ENCODE measurements around the gene ST6GALNAC4. TPM values are rescaled to one million over a fixed set of nuclear protein-coding genes. Genes with fewer than 3 reads are reported as not detected.

Gene ST6GALNAC4
- total and polyA plus RNA-seq, 10 of the 15 experiments (the other 5 are each of a cell fraction or from before 2014, with no cell fraction given) = 4.2 to 63.2 (median 35.2) TPM

DNA sequence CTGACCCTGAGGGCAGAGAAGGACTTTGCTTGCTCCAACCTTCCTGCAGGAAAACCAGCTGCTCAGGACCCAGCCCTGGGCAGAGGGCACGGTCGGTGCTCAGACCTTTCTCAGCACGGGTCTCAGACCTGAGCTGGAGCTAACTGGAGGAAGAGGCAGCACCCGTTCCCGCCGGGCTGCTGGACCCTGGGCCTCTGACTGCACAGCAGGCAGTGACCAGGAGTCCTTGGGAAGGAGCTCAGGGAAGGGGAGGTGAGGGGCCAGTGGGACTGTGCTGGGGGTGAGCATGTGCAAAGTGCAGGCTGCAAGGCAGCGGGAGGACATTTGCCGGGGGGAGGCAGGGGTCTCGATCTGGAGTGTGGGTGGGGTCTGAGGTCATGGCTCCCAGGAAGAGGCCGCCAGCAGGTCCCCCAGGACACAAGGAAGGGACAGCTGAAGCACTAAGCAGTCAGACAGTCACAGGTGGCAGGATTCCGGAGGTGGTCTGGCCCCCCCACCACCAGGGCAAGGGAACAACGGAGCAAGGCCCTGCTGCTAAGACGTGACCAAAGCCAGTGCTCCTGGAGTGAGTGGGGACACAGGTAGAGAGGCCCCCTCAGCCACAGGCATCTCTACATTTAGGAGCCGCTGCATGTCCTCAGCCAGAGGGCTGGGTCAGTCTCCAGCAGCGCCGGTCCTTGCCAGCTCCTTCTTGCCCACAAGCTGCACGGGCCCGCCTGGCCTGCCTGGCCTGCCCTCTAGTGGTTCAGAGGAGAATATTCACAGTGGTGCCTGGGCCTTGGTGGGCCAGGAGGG lies 25.6 kb upstream of the ST6GALNAC4 start (continued):
- TF ChIP-seq, protein P1, sequence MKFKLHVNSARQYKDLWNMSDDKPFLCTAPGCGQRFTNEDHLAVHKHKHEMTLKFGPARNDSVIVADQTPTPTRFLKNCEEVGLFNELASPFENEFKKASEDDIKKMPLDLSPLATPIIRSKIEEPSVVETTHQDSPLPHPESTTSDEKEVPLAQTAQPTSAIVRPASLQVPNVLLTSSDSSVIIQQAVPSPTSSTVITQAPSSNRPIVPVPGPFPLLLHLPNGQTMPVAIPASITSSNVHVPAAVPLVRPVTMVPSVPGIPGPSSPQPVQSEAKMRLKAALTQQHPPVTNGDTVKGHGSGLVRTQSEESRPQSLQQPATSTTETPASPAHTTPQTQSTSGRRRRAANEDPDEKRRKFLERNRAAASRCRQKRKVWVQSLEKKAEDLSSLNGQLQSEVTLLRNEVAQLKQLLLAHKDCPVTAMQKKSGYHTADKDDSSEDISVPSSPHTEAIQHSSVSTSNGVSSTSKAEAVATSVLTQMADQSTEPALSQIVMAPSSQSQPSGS (IDR thresholded peaks at IDR 0.05; ENCODE audit: low read length) = no peak
- no peak for TF ChIP-seq MTA2 (IDR thresholded peaks at IDR 0.05; ENCODE audit: low read depth)
- no peak for TF ChIP-seq MYC (IDR thresholded peaks at IDR 0.05; ENCODE audit: insufficient read depth, insufficient read length, insufficient replicate concordance, low read length, severe bottlenecking)
- no peak for TF ChIP-seq JUND (IDR thresholded peaks at IDR 0.05; ENCODE audit: low read depth, low read length)
- no peak for TF ChIP-seq POLR2AphosphoS5 (IDR thresholded peaks at IDR 0.05; ENCODE audit: low read length)
- TF ChIP-seq YY1 (IDR thresholded peaks at IDR 0.05; ENCODE audit: low read depth, low read length) = no peak
- TF ChIP-seq SMAD5 (IDR thresholded peaks at IDR 0.05; ENCODE audit: low read depth) = no peak
- TF ChIP-seq, protein P2, sequence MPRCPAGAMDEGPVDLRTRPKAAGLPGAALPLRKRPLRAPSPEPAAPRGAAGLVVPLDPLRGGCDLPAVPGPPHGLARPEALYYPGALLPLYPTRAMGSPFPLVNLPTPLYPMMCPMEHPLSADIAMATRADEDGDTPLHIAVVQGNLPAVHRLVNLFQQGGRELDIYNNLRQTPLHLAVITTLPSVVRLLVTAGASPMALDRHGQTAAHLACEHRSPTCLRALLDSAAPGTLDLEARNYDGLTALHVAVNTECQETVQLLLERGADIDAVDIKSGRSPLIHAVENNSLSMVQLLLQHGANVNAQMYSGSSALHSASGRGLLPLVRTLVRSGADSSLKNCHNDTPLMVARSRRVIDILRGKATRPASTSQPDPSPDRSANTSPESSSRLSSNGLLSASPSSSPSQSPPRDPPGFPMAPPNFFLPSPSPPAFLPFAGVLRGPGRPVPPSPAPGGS (IDR thresholded peaks at IDR 0.05; ENCODE audit: borderline replicate concordance, insufficient read depth, low read depth, low read length, poor library complexity, severe bottlenecking) = no peak
- no peak for TF ChIP-seq BRCA1 (IDR thresholded peaks at IDR 0.05; ENCODE audit: low read depth, low read length)
- no peak for TF ChIP-seq FOXM1 (IDR thresholded peaks at IDR 0.05; ENCODE audit: low read depth, low read length)
- TF ChIP-seq BHLHE40 (IDR thresholded peaks at IDR 0.05; ENCODE audit: borderline replicate concordance in 1 of 2, low read depth in 2 of 2, low read length in 1 of 2) = peak; percentile 57 to 78; a peak in 2 of 4 replicates
- peak; percentile 54 for TF ChIP-seq RAD21 (IDR thresholded peaks at IDR 0.05; ENCODE audit: insufficient read depth, low read depth, low read length)
- TF ChIP-seq, protein P3, sequence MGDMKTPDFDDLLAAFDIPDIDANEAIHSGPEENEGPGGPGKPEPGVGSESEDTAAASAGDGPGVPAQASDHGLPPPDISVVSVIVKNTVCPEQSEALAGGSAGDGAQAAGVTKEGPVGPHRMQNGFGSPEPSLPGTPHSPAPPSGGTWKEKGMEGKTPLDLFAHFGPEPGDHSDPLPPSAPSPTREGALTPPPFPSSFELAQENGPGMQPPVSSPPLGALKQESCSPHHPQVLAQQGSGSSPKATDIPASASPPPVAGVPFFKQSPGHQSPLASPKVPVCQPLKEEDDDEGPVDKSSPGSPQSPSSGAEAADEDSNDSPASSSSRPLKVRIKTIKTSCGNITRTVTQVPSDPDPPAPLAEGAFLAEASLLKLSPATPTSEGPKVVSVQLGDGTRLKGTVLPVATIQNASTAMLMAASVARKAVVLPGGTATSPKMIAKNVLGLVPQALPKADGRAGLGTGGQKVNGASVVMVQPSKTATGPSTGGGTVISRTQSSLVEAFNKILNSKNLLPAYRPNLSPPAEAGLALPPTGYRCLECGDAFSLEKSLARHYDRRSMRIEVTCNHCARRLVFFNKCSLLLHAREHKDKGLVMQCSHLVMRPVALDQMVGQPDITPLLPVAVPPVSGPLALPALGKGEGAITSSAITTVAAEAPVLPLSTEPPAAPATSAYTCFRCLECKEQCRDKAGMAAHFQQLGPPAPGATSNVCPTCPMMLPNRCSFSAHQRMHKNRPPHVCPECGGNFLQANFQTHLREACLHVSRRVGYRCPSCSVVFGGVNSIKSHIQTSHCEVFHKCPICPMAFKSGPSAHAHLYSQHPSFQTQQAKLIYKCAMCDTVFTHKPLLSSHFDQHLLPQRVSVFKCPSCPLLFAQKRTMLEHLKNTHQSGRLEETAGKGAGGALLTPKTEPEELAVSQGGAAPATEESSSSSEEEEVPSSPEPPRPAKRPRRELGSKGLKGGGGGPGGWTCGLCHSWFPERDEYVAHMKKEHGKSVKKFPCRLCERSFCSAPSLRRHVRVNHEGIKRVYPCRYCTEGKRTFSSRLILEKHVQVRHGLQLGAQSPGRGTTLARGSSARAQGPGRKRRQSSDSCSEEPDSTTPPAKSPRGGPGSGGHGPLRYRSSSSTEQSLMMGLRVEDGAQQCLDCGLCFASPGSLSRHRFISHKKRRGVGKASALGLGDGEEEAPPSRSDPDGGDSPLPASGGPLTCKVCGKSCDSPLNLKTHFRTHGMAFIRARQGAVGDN (IDR thresholded peaks at IDR 0.05) = no peak
- no peak for TF ChIP-seq NFXL1 (IDR thresholded peaks at IDR 0.05; ENCODE audit: borderline replicate concordance)
- no peak for TF ChIP-seq CEBPB (IDR thresholded peaks at IDR 0.05; ENCODE audit: borderline replicate concordance in 1 of 2, low read depth in 2 of 2, low read length in 2 of 2)
- TF ChIP-seq, protein P4, sequence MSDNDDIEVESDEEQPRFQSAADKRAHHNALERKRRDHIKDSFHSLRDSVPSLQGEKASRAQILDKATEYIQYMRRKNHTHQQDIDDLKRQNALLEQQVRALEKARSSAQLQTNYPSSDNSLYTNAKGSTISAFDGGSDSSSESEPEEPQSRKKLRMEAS (IDR thresholded peaks at IDR 0.05; ENCODE audit: low read depth, low read length) = no peak
- TF ChIP-seq FOXK2 (IDR thresholded peaks at IDR 0.05) = no peak
- TF ChIP-seq, protein P5, sequence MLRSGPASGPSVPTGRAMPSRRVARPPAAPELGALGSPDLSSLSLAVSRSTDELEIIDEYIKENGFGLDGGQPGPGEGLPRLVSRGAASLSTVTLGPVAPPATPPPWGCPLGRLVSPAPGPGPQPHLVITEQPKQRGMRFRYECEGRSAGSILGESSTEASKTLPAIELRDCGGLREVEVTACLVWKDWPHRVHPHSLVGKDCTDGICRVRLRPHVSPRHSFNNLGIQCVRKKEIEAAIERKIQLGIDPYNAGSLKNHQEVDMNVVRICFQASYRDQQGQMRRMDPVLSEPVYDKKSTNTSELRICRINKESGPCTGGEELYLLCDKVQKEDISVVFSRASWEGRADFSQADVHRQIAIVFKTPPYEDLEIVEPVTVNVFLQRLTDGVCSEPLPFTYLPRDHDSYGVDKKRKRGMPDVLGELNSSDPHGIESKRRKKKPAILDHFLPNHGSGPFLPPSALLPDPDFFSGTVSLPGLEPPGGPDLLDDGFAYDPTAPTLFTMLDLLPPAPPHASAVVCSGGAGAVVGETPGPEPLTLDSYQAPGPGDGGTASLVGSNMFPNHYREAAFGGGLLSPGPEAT (IDR thresholded peaks at IDR 0.05; ENCODE audit: low read depth) = no peak
- TF ChIP-seq RELA (IDR thresholded peaks at IDR 0.05; ENCODE audit: borderline replicate concordance, partially characterized antibody) = no peak
- TF ChIP-seq TBL1XR1 (IDR thresholded peaks at IDR 0.05; ENCODE audit: low read depth, low read length) = no peak
- TF ChIP-seq ATF7 (IDR thresholded peaks at IDR 0.05; ENCODE audit: low read depth) = no peak
